GM10248 (cell line): ENCODE data around the gene PRKCQ.

ENCODE experiments used
- CTCF ChIA-PET: fragments of 300-600 bp; sonication (Branson Sonifier 250); formaldehyde crosslinking; extraction: SDS; loops from one replicate; lab custom pipeline; 2021; ENCODE audit warnings: antibody characterized with exemption; lab: Yijun Ruan, JAX
- POLR2A ChIA-PET: fragments of 350-650 bp; sonication (Branson Sonifier 250); formaldehyde crosslinking; extraction: SDS; loops from one replicate; lab custom pipeline; 2020; ENCODE audit warnings: antibody characterized with exemption; lab: Yijun Ruan, JAX
- DNase-seq: peaks from one replicate; pipeline ENCODE4 v3.0.0; 2012; ENCODE audit errors: extremely low spot score
- CTCF ChIP-seq: IDR thresholded peaks from 2 replicates; pipeline ENCODE4 v1.5.1; 2012; ENCODE audit warnings: mild to moderate bottlenecking, low read depth; ENCODE audit errors: extremely low read depth, missing control alignments, control extremely low read depth

PRKCQ gene

GRCh38 chr10:6617309-6618076, 37.4 kb upstream of the PRKCQ start:
- POLR2A ChIA-PET = no interaction called here
- TF ChIP-seq CTCF = no peak
- DNase-seq = no peak
- CTCF ChIA-PET = no interaction called here

- DNase-seq = no peak
- ChIA-PET POLR2A (no interaction called here), CTCF (interaction anchor here (1.0 kb wide), 1 partner anchor 32 kb away, joined by 3 read pairs; no protein-coding TSS in a partner anchor)
- TF ChIP-seq CTCF = no peak
Observed at GRCh38 chr10:6615971-6616370, 35.9 kb upstream of the PRKCQ start.

GRCh38 chr10:6612371-6612770, 32.3 kb upstream of the PRKCQ start:
- no peak for TF ChIP-seq CTCF
- DNase-seq = no peak
- CTCF ChIA-PET = no interaction called here
- POLR2A ChIA-PET = no interaction called here

- ChIA-PET CTCF (no interaction called here), POLR2A (no interaction called here)
- no peak for DNase-seq
- no peak for TF ChIP-seq CTCF
Observed at GRCh38 chr10:6610647-6611046, 30.6 kb upstream of the PRKCQ start.

GRCh38 chr10:6609625-6610024, 29.5 kb upstream of the PRKCQ start:
- no peak for DNase-seq
- TF ChIP-seq CTCF = no peak
- POLR2A ChIA-PET = no interaction called here
- CTCF ChIA-PET = no interaction called here

- CTCF ChIA-PET = no interaction called here
- DNase-seq = no peak
Observed at GRCh38 chr10:6607778-6608177, 27.7 kb upstream of the PRKCQ start.

More at GRCh38 chr10:6607778-6608177, 27.7 kb upstream of the PRKCQ start:
- POLR2A ChIA-PET = no interaction called here
- no peak for TF ChIP-seq CTCF
